Cardiac septum (tissue), 1 donor: ENCODE measurements around the gene NEIL3. TPM values are rescaled to one million over a fixed set of nuclear protein-coding genes. Genes with fewer than 3 reads are reported as not detected.
"Not testable (repeated sequence)": the region's sequence is repeated elsewhere in the genome, so short reads cannot be mapped to it uniquely, and the experiment has no call there.

Experiments used
- DNase-seq: peaks from one replicate; pipeline ENCODE4 v3.0.0-alpha.2; 2020; ENCODE audit warnings: low spot score
- intact Hi-C: fragments of 100-400 bp; cut with DNase I; formaldehyde crosslinking; loops from one replicate; pipeline ENCODE4 v1.14.0; 2022
- total RNA-seq: library from RNA; stranded (reverse); fragmentation: NEBNext Ultra II Directional; extraction: Animal tissue kit (Norgen Biotek cat#: 25700); gene quantifications from one replicate; pipeline ENCODE4 v1.2.1, GENCODE V29; 2021
- donor health status: DM: no; HTN: no; CAD: no.

The NEIL3 gene
- total RNA-seq, 1 donor from 2014 or later = 0.16 TPM

DNA sequence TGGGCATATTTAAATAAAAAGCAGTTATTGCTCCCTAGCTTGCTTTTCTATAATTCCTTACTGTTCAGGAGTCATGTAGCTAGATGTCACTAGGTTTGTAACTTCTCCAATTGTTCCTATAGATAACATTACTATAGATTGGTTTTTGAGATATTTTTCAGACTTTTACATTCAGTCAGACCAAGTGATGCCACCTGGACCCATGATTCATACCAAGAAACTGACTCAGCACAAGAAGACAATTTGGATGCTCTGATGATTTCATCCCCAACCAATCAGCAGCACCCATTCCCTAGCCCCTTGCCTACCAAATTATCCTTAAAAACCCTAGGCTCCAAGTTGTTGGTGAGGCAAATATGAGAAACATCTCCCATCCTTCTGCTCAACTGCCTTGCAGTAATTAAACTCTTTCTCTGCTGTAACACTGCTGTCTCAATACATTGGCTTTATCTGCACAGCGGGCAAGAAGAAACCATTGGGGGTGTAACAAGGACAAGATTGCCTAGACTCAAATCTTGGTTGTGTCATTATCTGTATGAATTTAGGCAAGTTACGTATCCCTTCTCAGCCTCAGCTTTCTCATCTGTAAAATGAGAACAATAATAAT, 11.8 kb upstream of the NEIL3 start:
- intact Hi-C loops = no loop called here
- DNase-seq = no peak

DNA sequence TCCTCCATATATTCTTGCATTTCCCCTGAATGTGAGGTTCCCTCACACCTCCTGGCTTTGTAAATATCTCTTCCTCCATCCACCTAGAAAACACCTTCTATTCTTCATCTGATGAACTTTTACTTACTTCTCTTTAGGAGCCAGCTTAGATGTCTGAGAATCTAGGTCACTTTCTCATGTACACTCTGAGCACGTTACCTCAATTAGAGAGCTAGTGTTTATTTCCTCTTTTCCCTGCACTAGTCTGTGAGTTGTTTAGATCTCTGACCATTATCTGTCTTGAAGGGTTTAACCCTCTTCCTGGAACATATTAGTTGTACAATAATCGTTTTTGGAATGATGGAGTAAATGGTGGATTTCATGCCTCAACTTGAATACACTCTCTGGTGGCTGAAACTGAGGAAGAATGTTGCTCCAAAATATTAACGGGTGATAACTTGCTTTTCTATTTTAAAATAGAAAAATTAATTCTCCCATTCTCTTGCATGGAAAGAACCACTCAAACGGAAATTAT, 8.5 kb upstream of the NEIL3 start:
- no peak for DNase-seq
- intact Hi-C loops = no loop called here

DNA sequence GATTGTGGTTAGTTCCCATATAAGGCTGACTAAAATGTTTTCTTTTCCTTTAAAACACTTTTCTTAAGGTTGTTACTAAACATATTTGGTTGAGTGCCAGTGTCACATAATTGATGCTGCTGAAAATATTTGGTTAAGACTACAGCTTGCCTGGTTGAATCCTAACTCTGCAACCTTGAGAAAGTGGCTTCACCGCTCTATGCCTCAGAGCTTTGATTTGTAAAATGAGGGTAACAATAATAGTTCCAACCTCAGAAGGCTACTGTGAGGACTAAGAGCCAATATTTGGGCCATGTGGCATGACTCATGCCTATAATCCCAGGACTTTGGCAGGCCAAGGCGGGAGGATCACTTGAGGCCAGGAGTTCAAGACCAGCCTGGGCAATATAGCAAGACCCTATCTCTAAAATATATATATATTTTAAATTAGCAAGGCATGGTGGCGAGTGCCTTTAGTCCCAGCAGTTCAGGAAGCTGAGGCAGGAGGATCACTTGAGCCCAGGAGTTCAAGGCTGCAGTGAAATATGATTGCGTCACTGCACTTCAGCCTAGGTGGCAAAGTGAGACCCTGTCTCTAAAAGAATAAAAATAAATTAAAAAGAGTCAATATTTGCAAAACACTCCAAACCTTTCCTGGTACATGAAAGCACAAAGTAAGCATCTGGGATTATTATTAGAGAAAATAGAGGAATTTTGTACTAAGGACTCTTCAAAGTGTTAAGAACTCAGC, 7.1 kb upstream of the NEIL3 start:
- DNase-seq = no peak
- intact Hi-C loops = no loop called here

DNA sequence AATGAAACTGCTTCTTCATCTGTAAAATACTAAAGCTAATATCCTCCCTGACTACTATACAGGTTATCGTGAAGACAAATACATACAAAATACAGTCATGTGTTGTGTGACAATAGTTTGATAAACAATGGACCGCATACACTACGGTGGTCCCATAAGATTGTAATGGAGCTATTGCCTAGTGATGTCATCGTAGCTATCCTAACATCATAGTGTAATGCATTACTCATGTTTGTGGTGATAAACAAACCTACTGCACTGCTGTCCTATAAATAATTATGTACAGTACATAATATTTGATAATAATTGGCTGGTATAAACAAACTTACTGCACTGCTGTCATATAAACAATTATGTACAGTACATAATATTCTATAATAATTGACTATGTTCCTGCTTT, 5.6 kb upstream of the NEIL3 start:
- intact Hi-C loops = no loop called here
- no peak for DNase-seq

DNA sequence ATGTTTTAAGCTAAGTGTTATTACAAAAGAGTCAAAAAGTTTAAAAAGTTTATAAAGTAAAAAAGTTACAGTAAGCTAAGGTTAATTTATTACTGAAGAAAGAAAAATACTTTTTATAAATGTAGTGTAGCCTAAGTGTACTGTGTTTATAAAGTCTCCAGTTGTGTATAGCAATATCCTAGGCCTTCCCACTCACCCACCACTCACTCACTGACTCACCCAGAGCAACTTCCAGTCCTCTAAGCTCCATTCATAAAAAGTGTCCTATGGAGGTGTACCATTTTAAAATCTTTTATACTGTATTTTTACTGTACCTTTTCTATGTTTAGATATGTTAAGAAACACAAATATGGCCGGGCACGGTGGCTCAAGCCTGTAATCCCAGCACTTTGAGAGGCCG, 4.8 kb upstream of the NEIL3 start:
- intact Hi-C loops, DNase-seq: not testable (repeated sequence)

DNA sequence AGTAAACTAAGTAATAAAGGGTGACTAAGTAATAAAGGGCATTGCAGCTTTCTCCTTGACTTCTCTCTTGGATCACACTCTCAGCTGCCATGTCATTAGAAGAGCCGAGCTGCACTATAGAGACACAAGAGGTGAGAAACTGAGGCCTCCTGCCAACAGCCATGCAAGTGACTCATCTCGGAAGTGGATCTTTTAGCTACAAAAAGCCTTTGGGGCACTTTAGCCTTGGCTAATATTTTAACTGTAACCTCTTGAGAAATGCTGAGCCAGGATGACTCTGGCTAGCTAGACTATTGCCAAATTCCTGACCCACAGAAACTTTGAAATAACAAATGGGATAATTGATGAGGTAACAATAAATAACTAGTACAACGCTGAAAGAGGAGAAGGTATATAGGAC, 1.5 kb upstream of the NEIL3 start:
- no peak for DNase-seq
- intact Hi-C loops = no loop called here

DNA sequence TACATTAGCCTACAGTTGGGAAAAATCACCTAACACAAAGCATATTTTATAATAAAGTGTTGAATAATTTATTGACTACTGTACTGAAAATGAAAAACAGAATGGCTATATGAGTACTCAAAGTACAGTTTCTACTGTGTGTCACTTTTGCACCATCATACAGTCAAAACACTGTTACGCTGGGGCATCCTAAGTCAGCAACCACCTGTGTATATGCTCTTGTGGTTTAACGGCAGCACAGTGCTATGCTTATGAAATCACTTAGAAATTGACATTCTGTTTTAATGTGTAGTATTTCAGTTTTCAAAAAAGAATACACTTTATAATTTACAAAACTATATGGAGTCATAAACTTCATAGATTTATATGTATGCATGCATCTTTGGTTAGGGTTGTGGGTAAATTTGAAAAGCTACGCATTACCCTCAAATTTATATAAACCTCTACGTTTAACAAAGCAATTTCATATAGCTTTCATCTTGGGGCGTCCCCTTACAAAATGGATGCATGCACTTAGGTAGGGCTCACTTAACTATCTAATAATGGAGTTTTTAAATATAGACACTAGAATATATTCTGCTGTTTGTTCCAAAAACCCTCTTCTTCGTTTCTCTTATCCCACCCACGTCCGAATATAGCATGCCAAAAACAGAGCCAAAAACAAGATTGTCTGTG, 690 bp upstream of the NEIL3 start:
- intact Hi-C loops = no loop called here
- DNase-seq = no peak

DNA sequence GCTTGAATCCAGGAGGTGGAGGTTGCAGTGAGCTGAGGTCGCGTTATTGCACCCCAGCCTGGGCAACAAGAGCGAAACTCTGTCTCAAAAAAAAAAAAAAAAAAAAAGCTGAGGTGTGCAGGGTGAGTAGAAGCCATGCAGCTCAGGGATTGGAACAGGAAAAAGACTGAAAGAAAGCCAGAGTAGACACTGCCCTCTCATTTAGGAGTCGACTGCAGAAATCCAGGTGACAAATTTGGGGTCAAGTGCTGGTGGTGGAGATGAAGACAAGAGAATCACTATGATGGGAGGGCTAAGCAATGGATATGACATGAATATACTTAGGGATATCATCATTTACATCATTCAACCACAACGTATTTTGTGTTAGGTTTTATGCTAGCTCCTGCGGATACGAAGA, 1.9 kb downstream of the NEIL3 start:
- intact Hi-C loops = no loop called here
- DNase-seq = no peak

DNA sequence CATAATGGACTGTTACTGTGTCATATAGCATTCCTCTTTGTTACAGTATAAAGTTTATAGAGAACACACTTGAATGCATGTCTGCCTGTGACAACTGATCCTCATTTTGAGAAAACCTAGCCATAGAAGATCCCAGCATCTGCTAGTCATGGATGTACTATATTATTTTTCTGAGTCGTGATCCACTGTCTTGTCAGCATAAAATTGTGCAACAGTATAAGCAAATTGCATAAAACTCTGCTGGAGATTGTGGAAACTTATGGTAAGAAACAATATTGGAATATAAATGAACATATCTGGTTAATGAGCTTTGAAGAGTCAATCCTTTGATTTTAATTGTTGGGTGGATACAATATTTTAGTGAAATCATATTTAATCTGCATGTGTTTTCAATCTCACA, 3.6 kb downstream of the NEIL3 start:
- intact Hi-C loops = no loop called here

DNA sequence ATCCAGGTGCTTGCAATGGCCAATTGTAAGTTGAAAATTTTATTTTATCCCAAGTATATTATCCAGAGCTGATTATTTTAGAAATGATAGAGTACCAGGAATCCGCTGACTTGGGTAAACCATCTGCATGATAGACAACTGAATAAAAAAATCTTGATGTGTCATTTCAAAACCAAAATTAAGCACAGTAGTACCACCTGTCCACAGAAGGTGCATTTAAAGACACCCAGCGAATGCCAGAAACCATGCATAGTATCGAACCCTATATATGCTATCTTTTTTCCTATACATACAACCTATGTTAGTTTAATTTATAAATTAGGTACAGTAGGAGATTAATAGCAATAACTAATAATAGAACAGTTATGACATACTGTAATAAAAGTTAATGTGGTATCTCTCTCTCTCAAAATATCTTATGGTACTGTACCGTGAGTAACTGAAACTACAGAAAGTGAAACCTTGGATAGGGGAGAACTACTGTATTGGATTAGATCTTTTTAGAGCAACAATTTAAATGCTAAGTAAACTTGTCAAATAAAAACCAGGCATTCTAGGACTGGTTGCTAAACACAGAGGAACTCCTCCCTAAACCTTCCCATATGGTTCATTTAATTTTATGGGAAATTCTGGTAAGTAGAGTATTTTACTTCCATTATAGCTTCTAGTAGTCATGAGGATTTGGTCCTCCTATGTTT, 6.2 kb downstream of the NEIL3 start:
- no peak for DNase-seq
- intact Hi-C loops = no loop called here

More for the DNA sequence above, 3.6 kb downstream of the NEIL3 start:
- DNase-seq = no peak

DNA sequence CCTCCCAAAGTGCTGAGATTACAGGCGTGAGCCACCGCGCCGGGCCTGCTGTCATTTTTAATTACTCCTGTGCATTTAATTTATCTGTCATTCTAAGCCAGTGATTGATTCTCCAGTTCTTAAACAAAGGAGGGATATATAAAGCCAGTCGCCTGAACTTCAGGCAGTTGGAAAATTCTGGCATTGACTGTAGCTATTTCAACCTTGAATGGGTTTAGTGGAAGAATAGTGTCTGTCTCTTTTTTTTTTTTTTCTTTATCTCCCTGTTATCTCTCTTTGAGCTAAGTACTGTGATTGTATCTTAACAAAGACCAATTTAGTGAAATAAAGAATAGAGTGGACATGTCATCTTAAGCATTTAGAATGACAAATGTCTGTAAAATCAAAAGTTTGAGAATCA, 11.0 kb downstream of the NEIL3 start:
- intact Hi-C loops = no loop called here
- DNase-seq = no peak

DNA sequence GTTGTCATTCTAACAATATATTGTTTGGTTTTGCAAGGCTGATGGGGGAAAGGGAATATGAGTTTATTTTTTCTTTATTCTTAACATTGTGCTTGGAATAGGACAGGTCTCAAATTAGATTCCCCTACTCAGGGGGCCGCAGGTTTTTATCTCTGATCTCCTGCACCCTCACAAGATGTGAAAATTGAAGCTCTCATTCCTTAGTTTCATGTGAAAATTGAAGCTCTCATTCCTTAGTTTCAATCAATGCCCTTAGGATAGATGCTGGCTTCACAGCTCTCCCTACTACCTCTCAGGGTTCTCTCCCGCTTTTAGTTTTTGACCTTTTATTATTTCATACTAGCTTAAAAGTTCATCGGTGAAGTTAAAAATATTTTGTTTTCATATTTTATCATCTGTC, 12.0 kb downstream of the NEIL3 start:
- no peak for DNase-seq
- intact Hi-C loops = no loop called here

DNA sequence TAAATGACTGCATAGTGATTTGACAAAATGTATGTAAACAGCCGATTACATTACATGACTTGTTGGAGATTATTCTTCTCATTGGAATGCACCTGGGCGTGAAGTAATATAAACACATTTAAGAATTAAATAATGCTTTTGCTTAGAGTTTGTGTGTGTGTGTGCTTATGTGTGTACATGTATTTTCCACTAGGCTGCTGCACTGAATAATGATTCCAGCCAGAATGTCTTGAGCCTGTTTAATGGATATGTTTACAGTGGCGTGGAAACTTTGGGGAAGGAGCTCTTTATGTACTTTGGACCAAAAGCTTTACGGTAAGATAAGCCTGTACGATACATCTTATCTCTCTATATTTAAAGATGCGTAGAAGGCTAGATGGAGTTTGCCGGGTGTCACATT, 12.6 kb downstream of the NEIL3 start:
- DNase-seq = no peak
- intact Hi-C loops = no loop called here

DNA sequence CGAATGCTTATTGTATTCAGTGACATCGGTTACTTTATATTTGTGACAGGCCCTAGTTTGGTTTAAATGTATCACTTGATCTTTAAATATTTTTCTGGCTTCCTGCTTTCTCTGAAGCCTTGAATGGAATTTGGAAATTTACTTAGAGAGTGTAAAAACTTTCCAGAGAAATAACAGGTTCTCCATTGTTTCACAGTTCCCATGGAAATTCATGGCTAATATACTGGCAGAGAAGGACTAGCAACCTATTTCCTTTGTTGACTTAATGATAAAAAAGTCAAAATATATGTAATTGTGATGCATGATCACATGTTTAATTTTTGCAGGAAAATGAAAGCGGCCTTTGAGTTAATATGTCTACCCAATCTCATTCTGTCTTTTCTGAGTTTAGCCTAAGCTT, 13.2 kb downstream of the NEIL3 start:
- DNase-seq = no peak
- intact Hi-C loops = no loop called here

DNA sequence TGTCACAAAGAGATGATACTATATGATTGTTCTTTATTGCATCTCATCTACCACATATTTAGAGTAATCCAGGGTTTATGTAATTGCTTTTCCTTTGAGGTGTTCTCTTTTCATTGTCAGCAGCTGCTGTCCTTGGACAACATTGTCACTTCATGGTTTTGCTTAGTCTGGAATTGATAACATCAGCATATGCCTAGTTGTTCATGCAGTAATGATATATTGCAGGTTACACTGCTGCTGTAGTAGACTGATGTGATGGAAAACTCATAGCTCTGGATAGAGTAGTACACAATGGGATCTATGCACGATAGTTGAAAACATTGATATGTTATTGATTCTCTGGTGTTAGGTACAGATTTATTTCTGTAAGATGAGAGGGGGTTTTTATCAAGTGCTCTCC, 13.7 kb downstream of the NEIL3 start:
- DNase-seq = no peak
- intact Hi-C loops = no loop called here

DNA sequence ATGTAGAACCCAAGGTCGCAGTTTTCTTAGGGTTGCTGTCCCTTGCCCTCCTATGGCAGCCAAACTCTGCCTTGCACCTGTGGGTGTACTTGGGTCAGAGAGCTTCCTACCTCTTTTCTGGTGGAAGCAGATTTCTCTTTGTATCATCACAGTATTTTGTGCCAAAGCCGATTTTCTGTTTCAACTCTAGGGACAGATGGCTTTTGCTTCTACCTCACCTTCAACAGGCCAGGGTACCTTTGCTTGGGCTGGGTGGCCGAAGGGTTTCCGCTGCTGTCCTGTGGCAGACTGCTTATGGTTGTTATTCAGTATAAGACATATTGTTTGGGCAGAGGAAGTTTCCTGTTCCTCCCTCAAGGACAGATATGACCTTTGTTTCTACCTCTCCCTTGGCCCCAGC, 22.4 kb downstream of the NEIL3 start:
- intact Hi-C loops = loop anchor here (10.0 kb wide), 1 partner anchor 957 kb away; no protein-coding TSS in a partner anchor
- DNase-seq = no peak

DNA sequence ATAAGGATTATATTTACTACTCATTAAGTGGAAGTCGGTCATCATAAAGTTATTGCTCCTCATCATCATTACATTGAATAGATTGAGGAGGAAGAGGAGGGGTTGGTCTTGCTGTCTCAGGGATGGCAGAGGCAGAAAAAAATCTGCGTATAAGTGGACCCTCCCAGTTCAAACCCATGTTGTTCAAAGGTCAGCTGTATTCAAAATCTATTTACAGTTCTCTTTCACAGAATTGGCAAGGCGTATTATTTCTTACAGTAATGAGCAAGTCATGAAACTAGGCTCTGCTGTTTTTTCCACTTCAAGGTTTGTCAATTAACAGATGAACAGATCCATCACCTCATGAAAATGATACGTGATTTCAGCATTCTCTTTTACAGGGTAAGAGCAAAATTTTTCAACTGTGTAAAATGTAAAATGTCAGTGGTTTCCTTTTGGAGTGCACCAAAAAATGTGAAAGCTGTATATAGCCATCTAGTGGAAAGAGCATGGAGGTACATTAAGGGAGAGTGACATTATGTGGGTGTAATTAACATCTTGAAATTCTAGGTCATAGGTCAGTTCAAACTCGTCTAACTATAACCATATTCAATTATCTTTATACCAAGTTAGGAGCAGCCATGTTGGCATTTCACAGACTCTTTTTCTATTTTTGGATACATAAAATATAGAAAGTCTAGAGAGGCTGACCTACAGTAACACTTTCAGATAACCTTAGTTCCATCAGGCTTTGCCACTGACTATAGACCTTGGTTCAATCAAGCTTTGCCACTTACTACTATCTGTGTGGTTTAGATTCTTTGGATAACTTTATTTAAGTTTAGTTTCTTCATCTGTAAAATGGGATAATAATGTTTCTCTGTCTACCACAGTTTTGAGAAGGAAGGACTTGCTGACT, 30.1 kb downstream of the NEIL3 start:
- no peak for DNase-seq
- intact Hi-C loops = loop anchor here (10.0 kb wide), 1 partner anchor 965 kb away; no protein-coding TSS in a partner anchor

DNA sequence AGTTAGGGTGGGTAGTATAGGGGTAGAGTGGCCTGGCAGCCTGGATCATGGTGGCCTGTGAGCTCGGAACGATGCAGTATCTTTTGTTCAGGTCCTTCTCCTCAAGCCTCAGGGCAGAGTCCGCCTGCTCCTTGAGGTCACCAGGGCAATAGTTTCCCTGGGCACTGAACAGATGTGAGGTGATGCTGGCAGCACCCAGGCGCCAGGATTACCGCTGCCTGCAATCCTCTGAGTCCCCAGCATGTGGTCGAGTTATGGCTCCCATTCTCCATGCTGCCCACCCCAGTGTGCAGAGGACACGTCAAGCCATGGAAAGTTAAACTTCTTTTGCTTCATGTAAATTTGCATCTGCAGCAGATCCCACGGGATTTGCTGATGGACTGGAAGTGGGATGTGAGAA, 38.7 kb downstream of the NEIL3 start:
- no peak for DNase-seq
- intact Hi-C loops = no loop called here

DNA sequence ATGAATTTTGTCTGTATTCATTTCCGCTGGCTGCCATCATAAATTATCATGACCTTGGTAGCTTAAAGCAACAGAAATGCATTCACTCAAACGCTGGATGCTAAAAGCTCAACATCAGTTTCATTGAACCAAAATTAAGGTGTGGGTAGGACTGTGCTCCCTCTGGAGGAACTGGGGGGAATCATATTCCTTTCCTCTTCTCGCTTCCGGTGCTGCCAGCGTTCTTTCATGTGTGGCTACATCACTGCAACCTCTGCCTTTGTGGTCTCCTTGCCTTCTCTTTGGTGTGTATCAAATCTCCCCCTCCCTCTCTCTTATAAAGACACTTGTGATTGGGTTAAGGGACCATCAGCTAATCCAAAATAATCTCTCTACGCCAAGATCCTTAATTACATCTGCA, 39.5 kb downstream of the NEIL3 start:
- intact Hi-C loops = no loop called here
- DNase-seq = no peak
